H1 (cell line): Measurements from ENCODE around the gene TMEM130. TPM values are rescaled to one million over a fixed set of nuclear protein-coding genes. Genes with fewer than 3 reads are reported as not detected.

Source experiments
- CTCF ChIA-PET: fragments of 300-600 bp; sonication (Branson Sonifier 250); formaldehyde crosslinking; loops from one replicate; lab custom pipeline; 2021; ENCODE audit not compliant: partially characterized antibody; lab: Charles Lee
- POLR2A ChIA-PET: fragments of 300-600 bp; sonication (Branson Sonifier 250); formaldehyde crosslinking; loops from one replicate; lab custom pipeline; 2021; ENCODE audit warnings: inconsistent platforms; ENCODE audit not compliant: partially characterized antibody; lab: Charles Lee
- DNase-seq, 2 experiments: peaks; one replicate each; pipeline versions ENCODE4 v3.0.0 to v3.0.0-alpha.2; 2010 to 2022; ENCODE audit warnings: low spot score in 2 of 2, low read depth in 1 of 2, mixed read lengths in 1 of 2
- FAIRE-seq: peaks from 2 replicates; lab custom pipeline; 2011; peaks lifted over from hg19 to GRCh38; lab: Jason Lieb, UNC
- H2AFZ ChIP-seq: 2 replicates; pipeline ENCODE4 v1.8.1; 2012; ENCODE audit warnings: low read length, inconsistent platforms
- H2AK5ac ChIP-seq: 2 replicates; pipeline ENCODE4 v1.6.1; 2013; ENCODE audit warnings: low read depth, low read length
- H2BK120ac ChIP-seq: replicated peaks from 2 replicates; pipeline ENCODE3; 2013; ENCODE audit warnings: low read depth, low read length, inconsistent platforms
- H2BK12ac ChIP-seq: 2 replicates; pipeline ENCODE4 v1.6.1; 2013; ENCODE audit warnings: low read depth, low read length
- H2BK15ac ChIP-seq: 2 replicates; pipeline ENCODE4 v1.6.1; 2013; ENCODE audit warnings: low read length
- H2BK20ac ChIP-seq: 2 replicates; pipeline ENCODE4 v1.6.1; 2013; ENCODE audit warnings: low read length
- H2BK5ac ChIP-seq: 2 replicates; pipeline ENCODE4 v1.6.1; 2013; ENCODE audit warnings: low read depth, low read length
- H3K14ac ChIP-seq: 2 replicates; pipeline ENCODE4 v1.6.1; 2013; ENCODE audit warnings: inconsistent platforms; ENCODE audit not compliant: insufficient read length
- H3K18ac ChIP-seq: 2 replicates; pipeline ENCODE4 v1.6.1; 2013; ENCODE audit warnings: low read length; ENCODE audit errors: extremely low read depth
- H3K23ac ChIP-seq: 2 replicates; pipeline ENCODE4 v1.6.1; 2013; ENCODE audit warnings: inconsistent platforms; ENCODE audit not compliant: insufficient read length
- H3K23me2 ChIP-seq: 2 replicates; pipeline ENCODE4 v1.6.1; 2013; ENCODE audit warnings: low read depth, low read length
- H3K27ac ChIP-seq: 2 replicates; pipeline ENCODE4 v1.6.1; 2011; ENCODE audit warnings: low read depth, low read length, inconsistent platforms
- H3K27me3 ChIP-seq, 4 experiments: replicated peaks in 1 of 4; 1 replicate in 1 of 4; 2 replicates in 3 of 4; pipeline versions ENCODE4 v1.6.1 to v1.8.1; 2011 to 2013; ENCODE audit warnings: low read length in 3 of 4, mild to moderate bottlenecking in 3 of 4, inconsistent platforms in 2 of 4, mixed read lengths in 2 of 4, moderate library complexity in 1 of 4; ENCODE audit not compliant: control insufficient read depth in 3 of 4, insufficient read depth in 3 of 4; ENCODE audit errors: extremely low read depth in 1 of 4
- H3K36me3 ChIP-seq, 4 experiments: 2 replicates each; pipeline versions ENCODE4 v1.6.1 to v1.8.1; 2011 to 2013; ENCODE audit warnings: mild to moderate bottlenecking in 4 of 4, low read length in 3 of 4, moderate library complexity in 2 of 4, control low read depth in 1 of 4, inconsistent platforms in 1 of 4; ENCODE audit not compliant: insufficient read depth in 4 of 4, control insufficient read depth in 2 of 4
- H3K4ac ChIP-seq: replicated peaks from 2 replicates; pipeline ENCODE3; 2013; ENCODE audit warnings: low read length, low read depth, mixed read lengths, inconsistent platforms; ENCODE audit not compliant: insufficient read length
- H3K4me1 ChIP-seq, 4 experiments: replicated peaks in 1 of 4; 1 replicate in 1 of 4; 2 replicates in 3 of 4; pipeline versions ENCODE4 v1.6.1 to v1.8.1; 2011 to 2013; ENCODE audit warnings: low read length in 3 of 4, inconsistent platforms in 2 of 4, mixed read lengths in 1 of 4; ENCODE audit not compliant: insufficient read depth in 4 of 4, control insufficient read depth in 3 of 4
- H3K4me2 ChIP-seq, 2 experiments: 2 replicates each; pipeline versions ENCODE4 v1.6.1 to v1.8.1; 2011 to 2013; ENCODE audit warnings: low read depth in 2 of 2, low read length in 2 of 2, control low read depth in 1 of 2, inconsistent platforms in 1 of 2, mild to moderate bottlenecking in 1 of 2; ENCODE audit not compliant: insufficient read depth in 1 of 2
- H3K4me3 ChIP-seq, 4 experiments: fragments of 200-600, 300-600 bp in 1 of 4; sonication (generic), shearing (Covaris generic), sonication (Bioruptor Twin) in 1 of 4; 2 replicates each; pipeline versions ENCODE4 v1.5.1 to v1.8.1; 2011 to 2016; ENCODE audit warnings: low read length in 4 of 4, low read depth in 3 of 4, control low read depth in 2 of 4, inconsistent platforms in 2 of 4, mild to moderate bottlenecking in 2 of 4, mixed read lengths in 1 of 4, moderate library complexity in 1 of 4; ENCODE audit not compliant: insufficient read depth in 2 of 4; ENCODE audit errors: extremely low read depth in 1 of 4
- H3K56ac ChIP-seq: replicated peaks from 2 replicates; pipeline ENCODE3; 2013; ENCODE audit warnings: low read depth, mild to moderate bottlenecking, mixed read lengths, low read length, inconsistent platforms; ENCODE audit not compliant: insufficient read length
- H3K79me1 ChIP-seq: 2 replicates; pipeline ENCODE4 v1.6.1; 2013; ENCODE audit warnings: low read depth, low read length, control low read depth
- H3K79me2 ChIP-seq, 2 experiments: 2 replicates each; pipeline versions ENCODE4 v1.6.1 to v1.8.1; 2012 to 2013; ENCODE audit warnings: low read length in 2 of 2, mild to moderate bottlenecking in 2 of 2, inconsistent platforms in 1 of 2; ENCODE audit not compliant: insufficient read depth in 2 of 2, control insufficient read depth in 1 of 2
- H3K9ac ChIP-seq, 4 experiments: replicated peaks in 1 of 4; 1 replicate in 1 of 4; 2 replicates in 3 of 4; pipeline versions ENCODE4 v1.6.1 to v1.8.1; 2011 to 2013; ENCODE audit warnings: low read depth in 3 of 4, low read length in 3 of 4, control low read depth in 2 of 4, mild to moderate bottlenecking in 2 of 4, moderate library complexity in 2 of 4, inconsistent platforms in 1 of 4; ENCODE audit errors: extremely low read depth in 1 of 4
- H3K9me3 ChIP-seq, 2 experiments: 2 replicates each; pipeline versions ENCODE4 v1.6.1 to v1.8.1; 2012 to 2013; ENCODE audit warnings: mild to moderate bottlenecking in 2 of 2, moderate library complexity in 2 of 2, control low read depth in 1 of 2, inconsistent platforms in 1 of 2, low read depth in 1 of 2, low read length in 1 of 2, mixed read lengths in 1 of 2; ENCODE audit not compliant: insufficient read depth in 2 of 2
- H4K20me1 ChIP-seq, 2 experiments: replicated peaks in 1 of 2; 2 replicates each; pipeline versions ENCODE3 to v1.8.1; 2011 to 2013; ENCODE audit warnings: inconsistent platforms in 2 of 2, low read length in 2 of 2, mild to moderate bottlenecking in 1 of 2; ENCODE audit not compliant: insufficient read depth in 2 of 2, control insufficient read depth in 1 of 2
- H4K5ac ChIP-seq: 2 replicates; pipeline ENCODE4 v1.6.1; 2013; ENCODE audit warnings: low read length, low read depth, mixed read lengths, inconsistent platforms; ENCODE audit not compliant: insufficient read length
- H4K8ac ChIP-seq: 2 replicates; pipeline ENCODE4 v1.8.0; 2013; ENCODE audit warnings: mild to moderate bottlenecking, moderate library complexity, low read length, inconsistent platforms; ENCODE audit not compliant: insufficient read depth; ENCODE audit errors: extremely low read depth
- H4K91ac ChIP-seq: replicated peaks from 2 replicates; pipeline ENCODE3; 2013; ENCODE audit warnings: low read length, mixed read lengths, inconsistent platforms; ENCODE audit not compliant: insufficient read length
- CBX8 ChIP-seq: fragments of 300-800, 300-1000 bp; sonication (generic); IDR thresholded peaks from 2 replicates; pipeline ENCODE4 v1.7.1; 2016; ENCODE audit warnings: low read depth, low read length, borderline replicate concordance
- EGR1 ChIP-seq: IDR thresholded peaks from 2 replicates; pipeline ENCODE4 v1.6.1; 2011; ENCODE audit warnings: low read depth, low read length, borderline replicate concordance
- FOSL1 ChIP-seq: IDR thresholded peaks from 2 replicates; pipeline ENCODE4 v1.6.1; 2011; ENCODE audit warnings: mild to moderate bottlenecking, low read depth, low read length, moderate library complexity; ENCODE audit not compliant: insufficient read depth
- GTF2F1 ChIP-seq: IDR thresholded peaks from 2 replicates; pipeline ENCODE4 v1.6.1; 2012; ENCODE audit warnings: low read depth, low read length, improper control_type of control experiment, borderline replicate concordance
- KDM4A ChIP-seq: IDR thresholded peaks from one replicate; pipeline ENCODE4 v1.7.1; 2012; ENCODE audit warnings: low read depth, mild to moderate bottlenecking, moderate library complexity, low read length, inconsistent platforms; ENCODE audit not compliant: severe bottlenecking
- MAFK ChIP-seq: IDR thresholded peaks from 2 replicates; pipeline ENCODE4 v1.6.1; 2012; ENCODE audit warnings: low read depth, mild to moderate bottlenecking, improper control_type of control experiment, low read length
- SIRT6 ChIP-seq: IDR thresholded peaks from one replicate; pipeline ENCODE4 v1.7.1; 2012; ENCODE audit warnings: low read length, inconsistent platforms
- TAF1 ChIP-seq: IDR thresholded peaks from 2 replicates; pipeline ENCODE4 v1.6.1; 2011; ENCODE audit warnings: mild to moderate bottlenecking, low read depth, low read length
- WGBS, 2 experiments: shearing (Covaris generic) in 1 of 2; methylation state at CpG; one replicate each; pipeline versions ENCODE4 v1.1.6 to v1.1.7; 2013 to 2015; ENCODE audit warnings: low lambda C conversion rate in 2 of 2, mixed read lengths in 2 of 2, inconsistent platforms in 1 of 2, low coverage in 1 of 2, missing lambda C conversion rate in 1 of 2; ENCODE audit not compliant: insufficient replicate concordance in 2 of 2, insufficient coverage in 1 of 2, insufficient read length in 1 of 2; ENCODE audit errors: extremely low coverage in 1 of 2, missing lambda C conversion rate in 1 of 2; 5-methylcytosine and 5-hydroxymethylcytosine counted together
- polyA plus RNA-seq, 7 experiments: library from polyadenylated mRNA; depleted of rRNA in 3 of 7; stranded (reverse) in 5 of 7; unstranded in 2 of 7; fragments of >200 nt in 5 of 7; fragments of 200-250 nt in 2 of 7; gene quantifications; 1 replicate in 5 of 7; 2 replicates in 1 of 7; 4 replicates in 1 of 7; pipeline versions ENCODE4 v1.2.1 to v1.2.3, GENCODE V29; 2011 to 2013; ENCODE audit warnings: missing spikeins in 2 of 7, mixed read lengths in 2 of 7
- total RNA-seq: library from RNA; stranded (reverse); fragmentation: NEBNext Ultra II Directional; extraction: Animal tissue kit (Norgen Biotek cat#: 25700); gene quantifications from 2 replicates; pipeline ENCODE4 v1.2.1, GENCODE V29; 2021
- TF ChIP-seq, protein P1 (sequence below): IDR thresholded peaks from 2 replicates; pipeline ENCODE4 v1.6.1; 2011; ENCODE audit warnings: low read depth, mild to moderate bottlenecking, low read length; ENCODE audit not compliant: insufficient read depth
- TF ChIP-seq, protein P2 (sequence below): IDR thresholded peaks from 2 replicates; pipeline ENCODE4 v1.6.1; 2012; ENCODE audit warnings: low read length, inconsistent platforms

Gene TMEM130
- total and polyA plus RNA-seq, 2 of the 8 experiments (the other 6 are each of a cell fraction or from before 2014, with no cell fraction given): 2.9 to 6.6 TPM

DNA sequence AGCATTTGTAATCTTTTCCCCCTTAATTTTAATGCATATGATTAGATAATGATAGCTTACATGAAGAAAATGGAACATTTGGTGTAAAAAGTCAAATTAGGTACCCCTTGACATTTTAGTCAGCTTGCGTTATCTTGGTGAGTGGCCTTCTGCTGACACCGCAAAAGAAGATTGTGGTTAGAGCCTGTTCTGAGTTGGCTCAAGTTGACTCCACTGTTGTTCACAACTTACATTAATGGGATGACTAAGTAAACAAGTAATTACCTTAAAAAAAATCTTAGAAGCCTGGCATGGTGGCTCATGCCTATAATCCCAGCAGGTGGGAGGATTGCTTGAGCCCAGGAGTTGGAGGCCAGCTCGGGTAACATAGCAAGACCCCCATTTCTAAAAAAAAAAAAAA is 32.7 kb upstream of the TMEM130 start:
- TF ChIP-seq MAFK (no peak), EGR1 (no peak), GTF2F1 (no peak), TAF1 (no peak), KDM4A (no peak), FOSL1 (no peak), SIRT6 (no peak), CBX8 (no peak)
- TF ChIP-seq, protein P1, sequence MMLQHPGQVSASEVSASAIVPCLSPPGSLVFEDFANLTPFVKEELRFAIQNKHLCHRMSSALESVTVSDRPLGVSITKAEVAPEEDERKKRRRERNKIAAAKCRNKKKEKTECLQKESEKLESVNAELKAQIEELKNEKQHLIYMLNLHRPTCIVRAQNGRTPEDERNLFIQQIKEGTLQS: no peak
- TF ChIP-seq, protein P2, sequence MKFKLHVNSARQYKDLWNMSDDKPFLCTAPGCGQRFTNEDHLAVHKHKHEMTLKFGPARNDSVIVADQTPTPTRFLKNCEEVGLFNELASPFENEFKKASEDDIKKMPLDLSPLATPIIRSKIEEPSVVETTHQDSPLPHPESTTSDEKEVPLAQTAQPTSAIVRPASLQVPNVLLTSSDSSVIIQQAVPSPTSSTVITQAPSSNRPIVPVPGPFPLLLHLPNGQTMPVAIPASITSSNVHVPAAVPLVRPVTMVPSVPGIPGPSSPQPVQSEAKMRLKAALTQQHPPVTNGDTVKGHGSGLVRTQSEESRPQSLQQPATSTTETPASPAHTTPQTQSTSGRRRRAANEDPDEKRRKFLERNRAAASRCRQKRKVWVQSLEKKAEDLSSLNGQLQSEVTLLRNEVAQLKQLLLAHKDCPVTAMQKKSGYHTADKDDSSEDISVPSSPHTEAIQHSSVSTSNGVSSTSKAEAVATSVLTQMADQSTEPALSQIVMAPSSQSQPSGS: no peak
- Histone ChIP-seq H3K14ac (no peak overlapping the region), H3K27ac (no peak overlapping the region), H2AFZ (no peak overlapping the region), H3K4me2 (no peak overlapping the region), H3K9me3 (peaks cover 0 to 1% of the 10 kb centered on the region in 2 experiments; a peak in 1 of 4 replicates), H4K20me1 (no peaks in the 10 kb centered on the region), H2BK20ac (no peak overlapping the region), H3K4ac (no peak overlapping the region), H3K9ac (no peak overlapping the region), H3K27me3 (no peaks in the 10 kb centered on the region), H3K18ac (no peak overlapping the region), H4K91ac (no peak overlapping the region), H3K36me3 (peaks cover 46 to 95% (median 81%) of the 10 kb centered on the region in 4 experiments), H4K5ac (no peak overlapping the region), H2AK5ac (no peak overlapping the region), H3K23ac (no peak overlapping the region), H2BK15ac (no peak overlapping the region), H2BK12ac (no peak overlapping the region), H3K79me2 (no peaks in the 10 kb centered on the region), H3K4me1 (no peaks in the 10 kb centered on the region), H2BK120ac (no peak overlapping the region), H3K23me2 (no peaks in the 10 kb centered on the region), H3K4me3 (no peak overlapping the region), H2BK5ac (no peak overlapping the region), H3K56ac (no peak overlapping the region), H4K8ac (no peak overlapping the region), H3K79me1 (no peaks in the 10 kb centered on the region; the same call in 1 of the 2 replicates)
- CTCF ChIA-PET: interaction anchor here (0.9 to 1.3 kb wide), 2 partner anchors 24 to 160 kb away, joined by 3 to 4 read pairs; partner anchors contain the start of gene TRRAP
- DNase-seq (no peak), FAIRE-seq (no peak)
- POLR2A ChIA-PET: interaction anchor here (0.7 to 1.0 kb wide), 2 partner anchors 17 to 20 kb away, joined by 3 read pairs; no protein-coding TSS in a partner anchor
- 89% methylated on average over 3 of the region's 3 CpGs; no CpG with 5 or more reads in 1 of the 2 experiments for WGBS, 2 experiments
